Measurements from ENCODE around the gene MSANTD3. TPM values are rescaled to one million over a fixed set of nuclear protein-coding genes. Genes with fewer than 3 reads are reported as not detected.
A peak's percentile ranks its signal among the peaks of the same experiment; 100 is the strongest.

The MSANTD3 gene
- total RNA-seq, 2 donors from 2014 or later = 15.9 to 18.3 TPM

DNA sequence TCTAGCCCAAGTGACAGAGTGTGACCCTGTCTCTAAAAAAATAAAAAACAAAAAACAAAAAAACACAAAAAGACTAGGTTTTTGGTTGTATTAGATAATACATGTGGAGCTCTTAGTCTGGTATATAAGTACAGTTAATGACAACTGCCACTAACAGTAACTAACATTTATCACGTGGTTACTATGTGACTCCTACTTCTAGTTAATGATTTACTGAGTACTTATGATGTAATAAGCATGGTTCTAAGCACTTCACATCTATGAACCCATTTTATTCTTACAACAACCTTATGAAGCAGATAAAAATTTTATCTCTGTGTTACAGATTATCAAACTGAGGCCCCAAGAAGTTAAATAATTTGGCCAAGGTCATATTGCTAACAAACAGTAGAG lies 39.9 kb downstream of the MSANTD3 start:
- no peak for TF ChIP-seq CTCF (IDR thresholded peaks at IDR 0.05)
- no peak overlapping the region for H3K4me3 ChIP-seq
- H3K9me3 ChIP-seq = no peaks in the 10 kb centered on the region
- ATAC-seq (ENCODE audit: insufficient number of reproducible peaks, low FRiP score, low read depth) = no peak
- H3K27ac ChIP-seq = no peak overlapping the region
- H3K4me1 ChIP-seq (ENCODE audit: control insufficient read depth in 1 of 2, low read depth in 2 of 2) = peaks cover 0 to 6% of the 10 kb centered on the region in 2 donors
- H3K27me3 ChIP-seq (replicated peaks; ENCODE audit: insufficient read depth) = no peaks in the 10 kb centered on the region
- no peaks in the 10 kb centered on the region for H3K36me3 ChIP-seq
- DNase-seq (ENCODE audit: low spot score) = no peak

- ATAC-seq (ENCODE audit: insufficient number of reproducible peaks, low FRiP score, low read depth) (no peak), DNase-seq (ENCODE audit: low spot score) (no peak)
- H3K27me3 ChIP-seq (replicated peaks; ENCODE audit: insufficient read depth) = no peaks in the 10 kb centered on the region
- H3K9me3 ChIP-seq = no peaks in the 10 kb centered on the region
- TF ChIP-seq CTCF (IDR thresholded peaks at IDR 0.05) = no peak
- H3K36me3 ChIP-seq = no peaks in the 10 kb centered on the region
- no peak overlapping the region for H3K27ac ChIP-seq
- no peak overlapping the region for H3K4me3 ChIP-seq
- H3K4me1 ChIP-seq (ENCODE audit: control insufficient read depth in 1 of 2, low read depth in 2 of 2) = peaks cover 0 to 6% of the 10 kb centered on the region in 2 donors
Measured at GRCh38 chr9:100468041-100468440, 41.1 kb downstream of the MSANTD3 start.

DNA sequence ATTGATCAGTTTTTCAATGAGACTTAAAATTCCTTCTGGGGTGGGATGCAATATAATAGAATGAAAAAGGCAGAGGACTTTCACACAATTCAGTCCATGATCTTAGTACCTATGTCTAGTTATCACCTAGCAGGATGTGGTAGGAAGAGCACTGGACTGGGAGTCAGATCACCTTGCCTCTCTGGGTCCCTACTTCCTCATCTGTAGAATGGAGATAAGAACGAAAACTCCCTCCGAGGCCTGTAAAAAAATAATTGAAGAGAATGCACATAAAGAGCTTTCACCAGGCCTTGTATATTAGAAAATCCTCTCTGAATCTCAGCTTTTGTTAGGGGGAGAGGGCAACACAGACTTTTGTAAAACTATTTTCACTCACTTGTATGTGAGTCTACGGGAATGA lies 45.3 kb downstream of the MSANTD3 start:
- H3K27me3 ChIP-seq (replicated peaks; ENCODE audit: insufficient read depth) = no peaks in the 10 kb centered on the region
- H3K27ac ChIP-seq = no peak overlapping the region
- ATAC-seq (ENCODE audit: insufficient number of reproducible peaks, low FRiP score, low read depth) (no peak), DNase-seq (ENCODE audit: low spot score) (no peak)
- H3K9me3 ChIP-seq = no peaks in the 10 kb centered on the region
- no peak for TF ChIP-seq CTCF (IDR thresholded peaks at IDR 0.05)
- H3K4me3 ChIP-seq = no peak overlapping the region
- H3K4me1 ChIP-seq (ENCODE audit: control insufficient read depth in 1 of 2, low read depth in 2 of 2) = peaks cover 5 to 9% of the 10 kb centered on the region in 2 donors
- H3K36me3 ChIP-seq = no peaks in the 10 kb centered on the region

- ATAC-seq (ENCODE audit: insufficient number of reproducible peaks, low FRiP score, low read depth) (no peak), DNase-seq (ENCODE audit: low spot score) (no peak)
- H3K27me3 ChIP-seq (replicated peaks; ENCODE audit: insufficient read depth) = no peaks in the 10 kb centered on the region
- no peak within 1 kb of the TSS for H3K27ac ChIP-seq
- no peaks in the 10 kb centered on the region for H3K9me3 ChIP-seq
- H3K36me3 ChIP-seq = no peaks in the 10 kb centered on the region
- TF ChIP-seq CTCF (IDR thresholded peaks at IDR 0.05) = no peak
- H3K4me3 ChIP-seq = peak within 1 kb of the TSS; percentile 71
- peaks cover 5 to 9% of the 10 kb centered on the region in 2 donors for H3K4me1 ChIP-seq (ENCODE audit: control insufficient read depth in 1 of 2, low read depth in 2 of 2)
Measured at GRCh38 chr9:100472788-100473275, 45.9 kb downstream of the MSANTD3 start, which contains the start of gene TMEFF1. TSS of gene TMEFF1 (plus strand) at chr9:100473149. CDS start at chr9:100473545, 396 bp downstream.

GRCh38 chr9:100473276-100474081 lies 46.5 kb downstream of the MSANTD3 start:
- no peak for ATAC-seq (ENCODE audit: insufficient number of reproducible peaks, low FRiP score, low read depth)
- Histone ChIP-seq H3K27ac (no peak overlapping the region), H3K9me3 (no peaks in the 10 kb centered on the region), H3K4me3 (peak overlapping the region; percentile 71), H3K27me3 (replicated peaks; ENCODE audit: insufficient read depth) (no peaks in the 10 kb centered on the region), H3K4me1 (ENCODE audit: control insufficient read depth in 1 of 2, low read depth in 2 of 2) (peaks cover 5 to 9% of the 10 kb centered on the region in 2 donors), H3K36me3 (no peaks in the 10 kb centered on the region)
- no peak for DNase-seq (ENCODE audit: low spot score)
- no peak for TF ChIP-seq CTCF (IDR thresholded peaks at IDR 0.05)
